Liver (tissue), 3 donors: ENCODE data around the gene STRADA.

Experiments
- HNF4A ChIP-seq, 2 donors: conservative IDR thresholded peaks; 2 replicates each; pipeline ENCODE4 v1.6.1; 2016; ENCODE audit warnings: antibody characterized with exemption in 2 of 2, mild to moderate bottlenecking in 2 of 2
- RXRA ChIP-seq, 2 donors: IDR thresholded peaks; 2 replicates each; pipeline ENCODE4 v1.6.1; 2017 to 2018; ENCODE audit warnings: antibody characterized with exemption in 2 of 2, mild to moderate bottlenecking in 1 of 2
- TF ChIP-seq, protein P1 (sequence below): fragments of 150-350 bp; IDR thresholded peaks from 2 replicates; pipeline ENCODE4 v1.5.1; 2017; ENCODE audit warnings: improper control_type of control experiment, low read depth, low read length; ENCODE audit not compliant: missing input control
- TF ChIP-seq, protein P2 (sequence below): IDR thresholded peaks from 2 replicates; pipeline ENCODE4 v1.6.1; 2016; ENCODE audit warnings: antibody characterized with exemption
- donor health status: healthy.
- donor health status: healthy.

DNA sequence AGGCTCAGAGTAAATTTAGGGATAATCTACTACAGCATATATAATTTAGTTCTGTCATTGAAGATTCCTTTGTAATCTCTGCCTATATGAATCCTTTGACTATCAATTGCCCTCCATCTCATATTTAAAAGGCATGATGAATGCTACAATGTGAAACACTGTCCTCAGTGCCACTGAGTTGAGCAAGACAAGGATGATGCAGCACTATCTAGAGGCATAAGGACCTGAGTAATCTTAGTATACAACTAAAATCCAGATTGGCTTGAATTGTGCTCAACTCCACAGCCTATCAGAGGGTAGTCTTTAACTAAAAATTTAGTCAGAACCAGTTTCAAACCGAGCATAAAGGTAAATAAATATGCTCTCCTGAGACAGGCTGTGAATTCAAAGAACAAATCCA lies 11.6 kb upstream of the STRADA start:
- TF ChIP-seq, protein P1, sequence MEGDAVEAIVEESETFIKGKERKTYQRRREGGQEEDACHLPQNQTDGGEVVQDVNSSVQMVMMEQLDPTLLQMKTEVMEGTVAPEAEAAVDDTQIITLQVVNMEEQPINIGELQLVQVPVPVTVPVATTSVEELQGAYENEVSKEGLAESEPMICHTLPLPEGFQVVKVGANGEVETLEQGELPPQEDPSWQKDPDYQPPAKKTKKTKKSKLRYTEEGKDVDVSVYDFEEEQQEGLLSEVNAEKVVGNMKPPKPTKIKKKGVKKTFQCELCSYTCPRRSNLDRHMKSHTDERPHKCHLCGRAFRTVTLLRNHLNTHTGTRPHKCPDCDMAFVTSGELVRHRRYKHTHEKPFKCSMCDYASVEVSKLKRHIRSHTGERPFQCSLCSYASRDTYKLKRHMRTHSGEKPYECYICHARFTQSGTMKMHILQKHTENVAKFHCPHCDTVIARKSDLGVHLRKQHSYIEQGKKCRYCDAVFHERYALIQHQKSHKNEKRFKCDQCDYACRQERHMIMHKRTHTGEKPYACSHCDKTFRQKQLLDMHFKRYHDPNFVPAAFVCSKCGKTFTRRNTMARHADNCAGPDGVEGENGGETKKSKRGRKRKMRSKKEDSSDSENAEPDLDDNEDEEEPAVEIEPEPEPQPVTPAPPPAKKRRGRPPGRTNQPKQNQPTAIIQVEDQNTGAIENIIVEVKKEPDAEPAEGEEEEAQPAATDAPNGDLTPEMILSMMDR, result no peak
- TF ChIP-seq RXRA (IDR thresholded peaks at IDR 0.05), result no peak
- no peak for TF ChIP-seq HNF4A (conservative IDR thresholded peaks at IDR 0.05)
- TF ChIP-seq, protein P2, sequence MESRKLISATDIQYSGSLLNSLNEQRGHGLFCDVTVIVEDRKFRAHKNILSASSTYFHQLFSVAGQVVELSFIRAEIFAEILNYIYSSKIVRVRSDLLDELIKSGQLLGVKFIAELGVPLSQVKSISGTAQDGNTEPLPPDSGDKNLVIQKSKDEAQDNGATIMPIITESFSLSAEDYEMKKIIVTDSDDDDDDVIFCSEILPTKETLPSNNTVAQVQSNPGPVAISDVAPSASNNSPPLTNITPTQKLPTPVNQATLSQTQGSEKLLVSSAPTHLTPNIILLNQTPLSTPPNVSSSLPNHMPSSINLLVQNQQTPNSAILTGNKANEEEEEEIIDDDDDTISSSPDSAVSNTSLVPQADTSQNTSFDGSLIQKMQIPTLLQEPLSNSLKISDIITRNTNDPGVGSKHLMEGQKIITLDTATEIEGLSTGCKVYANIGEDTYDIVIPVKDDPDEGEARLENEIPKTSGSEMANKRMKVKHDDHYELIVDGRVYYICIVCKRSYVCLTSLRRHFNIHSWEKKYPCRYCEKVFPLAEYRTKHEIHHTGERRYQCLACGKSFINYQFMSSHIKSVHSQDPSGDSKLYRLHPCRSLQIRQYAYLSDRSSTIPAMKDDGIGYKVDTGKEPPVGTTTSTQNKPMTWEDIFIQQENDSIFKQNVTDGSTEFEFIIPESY, result no peak
